ENCODE data around the gene IFI27L1.

Gene IFI27L1

DNA sequence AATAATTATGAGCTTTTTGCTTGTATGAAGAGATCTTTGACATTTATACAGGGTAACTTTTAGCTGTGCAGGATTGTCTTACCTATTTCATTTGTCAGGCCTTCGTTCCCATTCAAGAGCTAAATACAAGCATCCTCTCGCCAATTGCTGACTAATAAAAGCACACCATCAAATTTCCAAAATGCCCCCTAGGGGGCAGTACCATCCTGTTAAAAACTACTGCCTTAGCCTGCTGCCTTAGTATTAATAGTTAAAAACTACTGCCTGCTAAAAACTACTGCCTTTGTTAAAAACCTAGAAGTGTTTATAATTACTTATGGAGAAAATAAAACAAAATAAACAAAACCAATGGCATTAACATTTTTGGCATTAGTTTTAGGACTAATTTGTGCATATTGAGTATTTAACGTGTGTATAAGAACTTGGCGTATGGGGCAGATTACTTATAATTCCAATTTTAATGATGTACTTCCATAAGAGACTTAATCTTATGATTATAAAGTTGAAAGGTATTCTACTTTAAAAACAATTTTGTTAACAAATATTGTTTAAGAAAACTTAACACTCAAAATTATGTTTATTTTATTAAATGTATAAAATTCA is 51.3 kb downstream of the IFI27L1 start:
- DNase-seq (ENCODE audit: low spot score), result peak; percentile 85

- no peak for DNase-seq (ENCODE audit: low spot score)
Measured at GRCh38 chr14:94135476-94135875, 54.4 kb downstream of the IFI27L1 start.

GRCh38 chr14:94136575-94137331 is 55.6 kb downstream of the IFI27L1 start:
- DNase-seq (ENCODE audit: low spot score), result peak; percentile 88

DNA sequence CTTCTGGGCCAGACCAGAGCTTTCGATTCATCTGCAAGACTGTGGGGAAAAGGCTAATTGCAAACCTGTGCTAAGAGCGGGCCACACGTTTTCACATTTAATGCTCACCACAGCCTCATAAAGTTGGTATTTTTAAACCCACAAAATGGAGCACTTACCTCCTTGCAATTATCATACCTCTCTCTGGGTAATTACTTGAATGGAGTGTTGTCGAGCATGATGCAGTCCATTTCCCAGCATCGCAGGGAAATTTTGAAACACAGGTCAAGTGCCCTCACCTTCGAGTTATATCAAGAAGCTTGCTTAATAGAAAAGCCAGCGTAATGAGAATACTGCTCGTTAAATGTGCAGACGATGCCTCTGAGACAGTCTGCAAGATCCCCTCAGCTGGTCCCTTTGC is 57.1 kb downstream of the IFI27L1 start:
- no peak for DNase-seq (ENCODE audit: low spot score)

- no peak for DNase-seq (ENCODE audit: low spot score)
Measured at GRCh38 chr14:94139006-94139405, 57.9 kb downstream of the IFI27L1 start.

DNA sequence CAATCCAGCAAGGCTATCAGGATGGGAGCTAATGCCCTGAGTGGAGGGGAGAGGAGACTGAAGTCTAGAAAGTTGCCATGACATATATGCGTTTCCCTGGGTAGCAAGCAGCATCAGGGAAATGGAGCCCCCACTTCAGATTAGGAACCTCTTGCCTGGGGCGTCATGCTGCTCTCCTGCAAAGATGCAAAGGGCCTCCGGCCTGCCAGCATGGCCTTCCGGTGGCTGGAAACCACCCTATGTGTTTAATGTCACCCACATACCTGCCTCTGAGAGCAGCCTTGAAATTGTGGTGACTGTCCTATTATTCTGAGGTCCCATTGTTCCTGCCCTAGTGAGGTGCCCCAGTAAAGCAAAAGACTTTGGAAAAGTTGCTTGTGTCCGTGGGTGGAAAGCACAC is 58.3 kb downstream of the IFI27L1 start:
- DNase-seq (ENCODE audit: low spot score), result no peak

DNA sequence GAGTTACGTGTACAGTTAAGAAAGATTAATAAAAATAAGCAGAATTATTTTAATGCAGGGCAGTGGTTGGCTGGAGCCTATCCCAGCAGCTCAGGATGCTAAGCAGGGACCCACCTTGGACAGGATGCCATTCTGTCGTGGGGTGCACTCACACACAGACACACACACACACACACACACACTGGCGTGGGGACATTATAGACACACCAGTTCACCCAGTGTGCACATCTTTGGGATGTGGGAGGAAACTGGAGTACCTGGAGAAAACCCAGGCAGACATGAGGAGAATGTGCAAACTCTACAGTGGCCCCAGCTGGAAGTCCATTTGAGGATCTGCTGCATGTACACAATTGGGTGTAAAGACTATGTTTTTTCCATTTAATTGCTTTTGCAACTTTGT is 61.1 kb downstream of the IFI27L1 start:
- no peak for DNase-seq (ENCODE audit: low spot score)

DNA sequence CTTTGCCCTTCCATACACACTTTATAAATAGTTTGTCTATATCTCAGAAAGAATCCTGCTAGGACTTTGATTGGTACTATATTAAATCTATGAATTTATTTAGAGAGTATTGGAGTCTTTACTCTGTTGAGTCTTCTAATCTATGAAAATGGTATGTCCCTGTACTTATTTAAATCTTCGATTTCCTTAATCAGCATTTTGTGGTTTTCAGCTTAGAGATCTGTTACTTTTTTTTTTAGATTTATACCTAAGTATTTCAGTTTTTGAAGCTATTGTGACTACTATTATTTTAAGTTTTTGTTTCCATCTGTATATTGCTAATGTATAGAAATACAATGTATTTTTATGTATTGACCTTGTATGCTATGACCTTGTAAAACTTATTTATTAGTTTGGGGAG is 61.7 kb downstream of the IFI27L1 start:
- DNase-seq (ENCODE audit: low spot score), result no peak

DNA sequence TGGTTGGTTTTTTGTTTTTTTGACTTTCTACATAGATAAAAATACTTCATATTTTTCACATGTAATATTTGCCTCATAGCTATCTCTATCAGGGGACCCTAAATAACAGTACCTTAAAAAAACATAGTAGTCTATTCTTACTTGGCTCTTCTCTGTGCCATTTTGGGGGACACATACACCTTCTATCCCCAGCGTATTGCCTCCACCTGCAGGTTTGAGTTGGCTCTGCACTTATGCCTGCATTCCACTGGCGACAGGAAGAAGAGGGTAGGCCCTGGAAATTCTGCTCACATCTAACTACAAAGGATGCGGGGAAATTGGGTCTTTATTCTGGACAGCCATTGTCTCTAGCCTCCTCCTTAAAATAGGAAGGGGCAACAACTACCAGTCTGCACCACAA is 62.1 kb downstream of the IFI27L1 start:
- DNase-seq (ENCODE audit: low spot score), result no peak

DNA sequence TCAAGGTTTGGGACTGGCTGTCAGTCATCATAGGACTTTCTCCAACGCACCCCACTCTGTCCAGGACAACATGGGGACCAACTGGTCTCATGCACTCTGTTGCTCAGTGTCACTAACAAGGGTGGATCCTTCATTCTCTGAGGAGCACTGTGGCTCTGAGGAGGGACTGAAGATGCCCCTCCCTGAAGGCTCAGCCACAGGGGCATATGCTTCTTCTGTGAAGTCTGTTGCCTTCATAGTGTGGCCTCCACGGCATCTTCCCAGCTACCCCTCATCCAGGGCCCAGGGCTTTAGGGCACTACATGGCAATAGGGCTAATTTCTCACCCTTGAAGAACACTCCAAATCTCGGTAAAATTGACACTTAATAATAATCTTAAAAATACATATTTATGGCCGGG is 62.6 kb downstream of the IFI27L1 start:
- DNase-seq (ENCODE audit: low spot score), result no peak

- DNase-seq (ENCODE audit: low spot score), result no peak
Measured at GRCh38 chr14:94144765-94145164, 63.7 kb downstream of the IFI27L1 start.

DNA sequence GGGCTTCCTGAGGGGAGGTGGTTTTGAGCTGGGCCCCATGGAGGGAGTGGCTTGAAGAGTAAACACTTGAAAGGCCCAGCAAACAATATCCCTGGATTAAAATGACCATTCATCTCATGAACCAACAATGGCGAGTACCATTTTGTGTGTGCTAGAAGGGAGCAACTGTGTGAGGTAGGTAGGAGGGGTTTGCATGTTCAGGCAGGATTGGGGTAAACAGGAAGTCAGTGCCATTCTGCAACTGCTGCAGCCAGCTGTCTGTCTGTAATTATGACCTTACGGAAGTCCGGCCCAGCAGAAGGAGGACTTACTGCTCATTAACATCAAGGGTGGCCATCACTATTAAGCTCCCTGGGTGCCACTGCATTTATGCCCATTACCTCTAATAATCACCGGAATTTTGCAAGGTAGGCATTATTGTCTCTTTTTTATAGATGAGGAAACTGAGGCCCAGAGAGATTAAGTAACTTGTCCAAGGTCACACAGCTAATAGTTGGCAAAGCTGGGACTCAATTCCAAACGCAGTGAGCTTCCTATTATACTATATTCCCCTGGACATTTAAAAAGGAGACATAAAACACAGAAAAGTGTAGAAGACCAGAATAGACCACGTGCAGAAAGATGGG is 64.9 kb downstream of the IFI27L1 start:
- no peak for DNase-seq (ENCODE audit: low spot score)
